IPS DF 4.7 (cell line): ENCODE measurements around the gene MAP3K6.

Experiments used
- DNase-seq: peaks from one replicate; pipeline ENCODE4 v3.0.0-alpha.2; 2013; ENCODE audit warnings: low spot score; ENCODE audit errors: extremely low read depth

The MAP3K6 gene

GRCh38 chr1:27306071-27306470 is 60.7 kb downstream of the MAP3K6 start:
- no peak for DNase-seq
